ENCODE data around the gene DMBX1. TPM values are rescaled to one million over a fixed set of nuclear protein-coding genes. Genes with fewer than 3 reads are reported as not detected.

DMBX1 gene
- total RNA-seq, 1 donor from 2014 or later: not detected

DNA sequence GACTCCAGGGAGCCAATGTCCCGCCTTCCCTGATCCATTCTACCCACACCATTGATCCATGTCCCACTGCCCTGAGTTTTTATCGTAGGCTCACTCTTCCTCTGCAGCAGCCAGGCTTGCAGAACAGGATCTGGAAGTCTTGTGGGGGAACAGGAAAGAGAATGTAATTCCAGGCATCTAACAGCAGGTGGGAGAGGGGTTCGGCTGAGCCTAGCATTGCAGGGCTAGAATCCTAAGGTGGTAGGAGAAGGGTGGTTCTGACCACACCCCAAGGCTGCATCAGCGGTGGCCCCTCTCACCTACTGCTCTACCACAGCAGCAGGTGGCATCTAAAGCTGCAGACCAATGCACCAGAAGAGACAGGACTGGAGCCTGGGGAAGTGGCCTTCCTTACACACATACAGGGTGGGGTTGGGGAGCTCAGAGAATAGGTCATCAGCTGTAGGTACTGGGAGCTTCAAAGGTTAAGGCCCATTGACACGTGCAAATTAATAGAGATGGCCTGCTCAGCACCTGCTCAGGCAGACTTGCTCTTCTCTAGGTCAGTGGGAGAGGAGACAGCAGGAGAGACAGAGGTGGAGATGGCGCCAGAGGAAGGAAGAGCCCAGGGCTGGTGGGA lies 41.3 kb downstream of the DMBX1 start:
- intact Hi-C loops (cut with DNase I): loop anchor here (10.0 kb wide), 1 partner anchor 194 kb away; no protein-coding TSS in a partner anchor
- ATAC-seq (ENCODE audit: poor library complexity): no peak

DNA sequence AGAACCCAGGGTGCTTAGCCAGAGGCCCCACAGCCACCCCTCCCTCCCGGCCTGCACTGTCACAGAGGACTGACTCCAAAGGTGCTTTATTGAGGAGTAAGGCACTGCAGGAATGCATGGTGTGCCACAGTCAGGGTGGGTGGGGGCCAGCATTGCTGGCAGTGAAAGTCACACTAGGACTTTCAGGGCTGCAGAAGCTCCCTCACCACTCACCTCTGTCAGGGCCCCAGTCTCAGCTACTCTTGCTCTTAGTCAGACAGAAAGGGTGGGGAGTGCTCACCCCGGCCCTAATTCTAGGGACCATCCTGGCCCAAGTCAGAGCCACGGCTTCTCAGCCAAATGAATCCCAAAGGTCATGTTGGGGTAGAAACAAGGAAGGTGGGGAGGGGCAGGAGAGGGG lies 42.5 kb downstream of the DMBX1 start:
- ATAC-seq (ENCODE audit: poor library complexity) (no peak), DNase-seq (no peak)
- intact Hi-C loops (cut with DNase I): loop anchor here (10.0 kb wide), 1 partner anchor 193 kb away; no protein-coding TSS in a partner anchor

More for the DNA sequence above, 41.3 kb downstream of the DMBX1 start:
- no peak for DNase-seq

DNA sequence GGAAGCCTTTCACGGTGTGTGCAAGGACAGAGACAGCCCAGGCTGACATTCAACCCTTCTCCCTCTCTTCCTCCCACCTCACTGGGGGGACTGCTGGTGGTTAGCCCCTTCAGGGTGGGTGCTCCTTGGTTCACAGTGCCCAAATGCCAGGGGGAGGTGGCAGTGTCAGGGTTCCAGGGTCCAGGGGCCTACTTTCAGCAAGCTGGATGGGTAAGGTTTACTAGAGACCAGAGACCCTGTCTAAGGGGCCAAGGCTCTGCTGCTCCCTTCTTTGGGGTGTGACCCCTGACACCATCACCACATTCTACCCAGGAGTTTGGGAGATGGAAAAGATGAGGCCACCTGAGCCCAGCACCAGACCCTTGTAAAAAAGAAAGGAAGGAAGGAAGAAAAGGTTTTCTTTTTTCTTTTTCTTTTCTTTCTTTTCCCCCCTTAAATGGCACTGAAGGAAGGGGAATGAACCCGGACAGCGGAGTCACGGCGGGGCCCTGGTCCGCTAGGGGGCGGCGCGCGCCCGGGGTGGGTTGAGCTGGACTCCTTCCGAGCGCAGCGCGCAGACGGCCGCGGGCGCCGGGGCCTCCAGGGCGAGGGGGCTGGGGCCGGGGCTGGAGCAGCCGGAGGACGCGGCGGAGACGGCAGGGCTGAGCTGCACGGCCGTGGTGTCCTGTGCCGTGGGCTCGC lies 43.0 kb downstream of the DMBX1 start:
- ATAC-seq (ENCODE audit: poor library complexity) (peak; percentile 93), DNase-seq (peak; percentile 83)
- intact Hi-C loops (cut with DNase I): loop anchor here (10.0 kb wide), 1 partner anchor 192 kb away; no protein-coding TSS in a partner anchor

DNA sequence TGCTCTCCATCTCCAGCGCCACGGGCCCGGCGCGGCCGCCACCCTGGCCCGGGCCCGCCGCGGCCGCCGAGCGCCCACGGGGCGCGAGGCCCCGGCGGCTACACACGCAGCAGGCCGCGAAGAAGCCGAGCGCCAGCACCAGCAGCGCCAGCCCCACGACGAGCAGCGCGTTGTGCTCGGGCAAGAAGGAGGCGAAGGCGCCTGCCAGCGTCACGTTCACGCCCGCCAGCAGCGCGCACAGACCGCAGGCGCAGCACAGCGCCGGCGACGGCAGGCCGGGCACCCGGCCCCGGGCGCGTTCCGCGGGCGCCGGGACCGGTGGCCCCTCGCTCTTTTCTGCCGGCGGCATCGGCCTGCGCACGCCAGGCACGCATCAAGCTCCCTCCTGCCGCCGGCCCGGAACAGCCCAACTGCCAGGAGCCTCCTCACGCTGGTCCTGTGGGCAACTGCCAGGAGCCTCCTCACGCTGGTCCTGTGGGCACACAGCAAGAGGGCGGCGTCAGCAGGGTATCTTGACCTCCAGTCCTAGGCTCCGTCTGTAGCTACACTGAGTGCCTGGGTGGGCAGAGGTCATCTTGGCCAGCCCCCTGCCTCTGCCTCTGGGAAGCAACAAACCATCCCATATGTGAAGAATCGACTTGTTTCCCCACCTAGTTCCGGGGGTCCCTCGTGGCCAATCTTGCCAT lies 43.7 kb downstream of the DMBX1 start:
- DNase-seq: peak; percentile 66
- intact Hi-C loops (cut with DNase I): loop anchor here (10.0 kb wide), 1 partner anchor 191 kb away; no protein-coding TSS in a partner anchor
- ATAC-seq (ENCODE audit: poor library complexity): peak; percentile 42

DNA sequence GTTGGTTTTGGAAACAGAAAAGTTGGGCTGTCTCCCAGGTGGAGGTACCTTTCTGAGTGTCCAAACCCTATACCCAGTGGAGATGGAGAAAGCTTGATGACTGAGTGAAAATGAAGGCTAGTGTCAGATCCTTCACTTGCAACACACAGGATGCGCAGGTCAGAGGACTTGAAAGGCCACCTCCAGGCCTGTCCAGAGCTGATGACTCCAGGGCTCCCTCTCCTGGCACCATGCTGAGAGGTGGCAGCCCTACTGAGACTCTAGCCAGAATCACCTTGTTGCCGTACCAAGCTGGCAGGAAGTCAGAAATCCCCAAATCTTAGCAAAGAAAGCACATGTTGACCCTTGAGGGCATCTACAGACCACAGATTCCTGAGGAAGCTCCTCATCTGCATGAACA lies 45.4 kb downstream of the DMBX1 start:
- intact Hi-C loops (cut with DNase I): loop anchor here (10.0 kb wide), 1 partner anchor 190 kb away; no protein-coding TSS in a partner anchor
- ATAC-seq (ENCODE audit: poor library complexity): peak; percentile 34
- DNase-seq: no peak

DNA sequence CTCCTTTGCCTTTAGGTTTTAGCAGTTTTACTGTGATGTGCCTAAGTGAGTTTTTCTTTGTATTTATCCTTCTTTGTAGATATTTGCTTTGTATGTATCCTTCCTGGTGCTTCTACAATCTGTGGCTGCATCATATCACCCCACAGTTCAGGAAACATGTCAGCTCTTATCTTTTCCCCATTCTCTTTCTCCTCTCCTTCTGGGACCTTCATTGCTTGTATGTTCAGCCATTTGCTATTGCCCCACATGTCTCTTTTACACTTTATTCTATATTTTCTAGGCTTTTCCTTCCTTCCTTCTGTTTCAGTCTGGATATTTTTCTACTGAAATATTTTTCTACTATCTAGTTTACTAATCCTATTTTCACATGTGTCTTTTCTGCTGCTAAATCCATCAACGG lies 46.9 kb downstream of the DMBX1 start:
- ATAC-seq (ENCODE audit: poor library complexity) (no peak), DNase-seq (no peak)
- intact Hi-C loops (cut with DNase I): loop anchor here (10.0 kb wide), 1 partner anchor 188 kb away; no protein-coding TSS in a partner anchor

DNA sequence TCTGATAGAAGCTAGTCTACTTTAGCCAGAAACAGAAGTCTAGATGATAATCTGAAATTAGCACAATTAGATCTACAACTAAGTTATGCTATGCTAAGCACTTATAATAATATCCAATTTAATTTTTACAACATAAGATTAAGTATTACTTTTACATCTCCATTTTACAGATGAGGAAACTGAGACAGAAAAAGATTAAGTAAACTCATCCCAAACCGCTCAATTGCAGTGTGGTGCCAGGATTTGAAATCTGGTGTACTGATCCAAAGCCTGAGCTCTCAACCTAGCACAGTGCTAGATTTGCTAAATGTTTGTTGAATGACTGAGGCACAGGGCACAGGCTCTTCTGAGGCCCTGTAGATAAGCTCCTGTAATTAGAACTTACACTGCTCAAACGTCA lies 48.0 kb downstream of the DMBX1 start:
- no peak for DNase-seq
- no peak for ATAC-seq (ENCODE audit: poor library complexity)
- intact Hi-C loops (cut with DNase I): loop anchor here (10.0 kb wide), 1 partner anchor 187 kb away; no protein-coding TSS in a partner anchor

DNA sequence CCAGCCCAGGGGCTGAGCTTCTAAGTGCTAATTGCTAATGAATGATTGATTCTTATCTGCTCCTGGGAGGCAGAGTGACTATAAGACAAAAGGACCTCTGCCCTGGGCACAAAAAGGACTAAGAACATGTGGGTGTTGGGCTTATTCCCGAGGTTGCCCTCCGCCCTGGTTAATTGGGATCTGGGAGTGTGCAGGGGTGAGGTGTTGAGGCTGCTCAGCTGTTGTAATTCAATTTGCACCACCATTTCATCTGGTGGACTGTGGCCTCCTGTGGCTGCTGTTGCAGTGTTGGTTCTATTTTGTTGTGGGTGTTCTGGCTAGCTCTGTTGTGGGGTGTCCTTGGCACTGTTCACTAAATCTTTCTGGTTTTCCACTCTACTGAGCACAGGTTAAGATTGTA lies 48.5 kb downstream of the DMBX1 start:
- DNase-seq: no peak
- no peak for ATAC-seq (ENCODE audit: poor library complexity)
- intact Hi-C loops (cut with DNase I): loop anchor here (10.0 kb wide), 1 partner anchor 187 kb away; no protein-coding TSS in a partner anchor

Other genes with a start within 250 kb of the DMBX1 start
- gene RAD54L, start 242.1 kb upstream of the DMBX1 start, total RNA-seq: 0.48 TPM
- gene LRRC41, start 186.2 kb upstream of the DMBX1 start, total RNA-seq: 33.6 TPM
- 1,143 TPM for gene UQCRH, start 186.1 kb upstream of the DMBX1 start, total RNA-seq
- gene NSUN4, start 149.0 kb upstream of the DMBX1 start, total RNA-seq: 15.5 TPM
- gene FAAH, start 95.5 kb upstream of the DMBX1 start, total RNA-seq: 4.8 TPM
- gene KNCN, start 61.8 kb downstream of the DMBX1 start, total RNA-seq: not detected
- gene MKNK1, start 114.4 kb downstream of the DMBX1 start, total RNA-seq: 37.7 TPM
- gene MOB3C, start 127.0 kb downstream of the DMBX1 start, total RNA-seq: 14.0 TPM
- gene ATPAF1, start 178.5 kb downstream of the DMBX1 start, total RNA-seq: 198 TPM
- gene TEX38, start 182.0 kb downstream of the DMBX1 start, total RNA-seq: not detected
- gene EFCAB14, start 229.3 kb downstream of the DMBX1 start, total RNA-seq: 52.4 TPM

All from Right ventricle myocardium superior (tissue), 1 donor.